GM12878 (cell line): ENCODE measurements around the gene UNC13B.
"Not testable (repeated sequence)": the region's sequence is repeated elsewhere in the genome, so short reads cannot be mapped to it uniquely, and the experiment has no call there.

Experiments
- CREM ChIP-seq: IDR thresholded peaks from 2 replicates; pipeline ENCODE4 v1.6.1; 2014; ENCODE audit warnings: antibody characterized with exemption, low read depth
- EP300 ChIP-seq, 2 experiments: fragments of 150-350 bp in 1 of 2; IDR thresholded peaks; 2 replicates each; pipeline ENCODE4 v1.6.1; 2011 to 2012; ENCODE audit warnings: low read depth in 2 of 2, low read length in 2 of 2, borderline replicate concordance in 1 of 2, improper control_type of control experiment in 1 of 2, inconsistent platforms in 1 of 2; ENCODE audit not compliant: control insufficient read depth in 1 of 2
- EZH2 ChIP-seq: IDR thresholded peaks from 2 replicates; pipeline ENCODE4 v1.6.1; 2012; ENCODE audit warnings: low read depth, mild to moderate bottlenecking, control low read depth, inconsistent platforms, low read length, borderline replicate concordance; ENCODE audit not compliant: control insufficient read depth
- FOXM1 ChIP-seq: IDR thresholded peaks from 2 replicates; pipeline ENCODE4 v1.6.1; 2012; ENCODE audit warnings: low read depth, mild to moderate bottlenecking, inconsistent platforms, low read length, moderate library complexity
- JUNB ChIP-seq: IDR thresholded peaks from 2 replicates; pipeline ENCODE4 v1.6.1; 2016; ENCODE audit warnings: antibody characterized with exemption, mild to moderate bottlenecking
- NFYB ChIP-seq: IDR thresholded peaks from 2 replicates; pipeline ENCODE4 v1.6.1; 2011; ENCODE audit warnings: low read depth, mild to moderate bottlenecking, low read length, improper control_type of control experiment, moderate library complexity; ENCODE audit not compliant: insufficient read depth
- POLR2A ChIP-seq: IDR thresholded peaks from 2 replicates; pipeline ENCODE4 v1.6.1; 2011; ENCODE audit warnings: low read depth, mild to moderate bottlenecking, low read length
- RCOR1 ChIP-seq: conservative IDR thresholded peaks from 2 replicates; pipeline ENCODE4 v1.6.1; 2012; ENCODE audit warnings: low read depth, low read length, improper control_type of control experiment
- RELA ChIP-seq: fragments of 450-650 bp; IDR thresholded peaks from 2 replicates; pipeline ENCODE4 v1.8.0; 2014; ENCODE audit warnings: borderline replicate concordance; ENCODE audit not compliant: partially characterized antibody
- TCF12 ChIP-seq: IDR thresholded peaks from 2 replicates; pipeline ENCODE4 v1.6.1; 2011; ENCODE audit warnings: low read depth, mild to moderate bottlenecking, low read length
- ZBTB4 ChIP-seq: fragments of 450-650 bp; formaldehyde crosslinking; IDR thresholded peaks from 2 replicates; pipeline ENCODE4 v1.4.0; 2022; ENCODE audit warnings: mild to moderate bottlenecking, moderate library complexity
- ZZZ3 ChIP-seq: IDR thresholded peaks from 2 replicates; pipeline ENCODE4 v1.6.1; 2011; ENCODE audit warnings: low read depth; ENCODE audit not compliant: control insufficient read depth, insufficient read length
- TF ChIP-seq, protein P1 (sequence below), 3 experiments: IDR thresholded peaks in 2 of 3; conservative IDR thresholded peaks in 1 of 3; 2 replicates each; pipeline ENCODE4 v1.5.1; 2011; ENCODE audit warnings: low read depth in 3 of 3, low read length in 3 of 3, mild to moderate bottlenecking in 3 of 3, control low read depth in 2 of 3, moderate library complexity in 2 of 3, inconsistent platforms in 1 of 3, mixed read lengths in 1 of 3; ENCODE audit not compliant: control insufficient read depth in 2 of 3, insufficient read depth in 1 of 3; ENCODE audit errors: extremely low read depth in 1 of 3

DNA sequence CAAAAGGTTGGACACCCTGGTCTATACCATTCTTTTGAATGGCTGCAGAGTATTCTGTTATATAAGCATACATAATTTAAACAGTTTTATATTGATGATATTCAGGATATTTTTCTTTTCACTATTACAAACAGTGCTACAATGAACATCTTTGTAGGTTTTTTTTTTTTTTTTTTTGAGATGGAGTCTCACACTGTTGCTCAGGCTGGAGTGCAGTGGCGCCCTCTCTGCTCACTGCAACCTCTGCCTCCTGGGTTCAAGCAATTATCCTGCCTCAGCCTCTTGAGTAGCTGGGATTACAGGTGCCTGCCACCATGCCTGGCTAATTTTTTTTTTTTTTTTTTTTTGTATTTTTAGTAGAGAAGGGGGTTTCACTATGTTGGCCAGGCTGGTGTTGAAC, 5.6 kb downstream of the UNC13B start:
- not testable (repeated sequence) for TF ChIP-seq ZZZ3; FOXM1; NFYB; RCOR1; JUNB; ZBTB4 (CRISPR knock-in tag); RELA; POLR2A; EZH2; TCF12; EP300 (IDR thresholded peaks at IDR 0.05; ENCODE audit: borderline replicate concordance in 1 of 2, control insufficient read depth in 1 of 2, low read depth in 2 of 2, low read length in 2 of 2); CREM
- TF ChIP-seq, protein P1, sequence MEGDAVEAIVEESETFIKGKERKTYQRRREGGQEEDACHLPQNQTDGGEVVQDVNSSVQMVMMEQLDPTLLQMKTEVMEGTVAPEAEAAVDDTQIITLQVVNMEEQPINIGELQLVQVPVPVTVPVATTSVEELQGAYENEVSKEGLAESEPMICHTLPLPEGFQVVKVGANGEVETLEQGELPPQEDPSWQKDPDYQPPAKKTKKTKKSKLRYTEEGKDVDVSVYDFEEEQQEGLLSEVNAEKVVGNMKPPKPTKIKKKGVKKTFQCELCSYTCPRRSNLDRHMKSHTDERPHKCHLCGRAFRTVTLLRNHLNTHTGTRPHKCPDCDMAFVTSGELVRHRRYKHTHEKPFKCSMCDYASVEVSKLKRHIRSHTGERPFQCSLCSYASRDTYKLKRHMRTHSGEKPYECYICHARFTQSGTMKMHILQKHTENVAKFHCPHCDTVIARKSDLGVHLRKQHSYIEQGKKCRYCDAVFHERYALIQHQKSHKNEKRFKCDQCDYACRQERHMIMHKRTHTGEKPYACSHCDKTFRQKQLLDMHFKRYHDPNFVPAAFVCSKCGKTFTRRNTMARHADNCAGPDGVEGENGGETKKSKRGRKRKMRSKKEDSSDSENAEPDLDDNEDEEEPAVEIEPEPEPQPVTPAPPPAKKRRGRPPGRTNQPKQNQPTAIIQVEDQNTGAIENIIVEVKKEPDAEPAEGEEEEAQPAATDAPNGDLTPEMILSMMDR (IDR thresholded peaks at IDR 0.05 in 2 of 3, conservative IDR thresholded peaks at IDR 0.05 in 1 of 3; ENCODE audit: control insufficient read depth in 2 of 3, extremely low read depth in 1 of 3, insufficient read depth in 1 of 3, low read depth in 3 of 3, low read length in 3 of 3), result not testable (repeated sequence)
